ENCODE data around the gene GSG1L. TPM values are rescaled to one million over a fixed set of nuclear protein-coding genes. Genes with fewer than 3 reads are reported as not detected.

GSG1L gene
- total RNA-seq, 1 donor, result not detected

DNA sequence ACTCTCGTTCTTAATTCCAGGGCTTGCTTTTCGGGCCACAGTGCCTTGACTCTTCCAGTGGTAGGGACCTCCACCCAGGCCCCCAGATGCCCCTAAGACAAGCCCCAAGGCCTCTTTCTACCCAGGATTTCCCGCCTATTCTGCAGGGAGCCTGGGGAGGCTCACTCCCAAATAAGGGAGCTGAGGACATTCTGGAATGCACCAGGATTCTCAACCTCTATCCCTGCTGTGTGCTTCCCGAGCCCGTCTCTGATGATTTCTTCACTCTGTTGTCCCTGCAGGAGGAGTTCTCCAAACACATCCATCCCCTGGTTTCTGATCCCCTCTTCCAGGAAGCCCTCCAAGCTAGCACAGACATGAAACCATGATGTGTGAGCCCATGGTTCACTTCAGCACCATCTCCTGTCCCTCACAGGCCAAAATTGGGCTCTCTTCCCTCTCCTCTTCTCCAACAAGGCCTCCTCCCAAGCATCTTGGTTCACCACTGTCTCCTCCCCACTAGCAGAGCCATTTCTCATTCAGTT lies 257.6 kb downstream of the GSG1L start:
- Histone ChIP-seq H3K36me3 (ENCODE audit: insufficient read depth, low read length) (no peaks in the 10 kb centered on the region), H3K79me2 (ENCODE audit: insufficient read depth, low read length) (no peaks in the 10 kb centered on the region), H3K9me3 (ENCODE audit: low read depth, low read length) (no peaks in the 10 kb centered on the region), H3K4me1 (ENCODE audit: insufficient read depth, low read length) (no peaks in the 10 kb centered on the region), H3K27ac (ENCODE audit: low read depth, low read length) (no peak overlapping the region), H3K4me3 (ENCODE audit: insufficient read depth, low read length) (no peak overlapping the region), H2AFZ (ENCODE audit: low read length) (no peak overlapping the region), H4K20me1 (ENCODE audit: insufficient read depth, low read length) (no peaks in the 10 kb centered on the region), H3K4me2 (ENCODE audit: insufficient read depth, low read length) (no peak overlapping the region), H3K27me3 (ENCODE audit: insufficient read depth, low read length) (peaks cover 7% of the 10 kb centered on the region)
- TF ChIP-seq, protein P1, sequence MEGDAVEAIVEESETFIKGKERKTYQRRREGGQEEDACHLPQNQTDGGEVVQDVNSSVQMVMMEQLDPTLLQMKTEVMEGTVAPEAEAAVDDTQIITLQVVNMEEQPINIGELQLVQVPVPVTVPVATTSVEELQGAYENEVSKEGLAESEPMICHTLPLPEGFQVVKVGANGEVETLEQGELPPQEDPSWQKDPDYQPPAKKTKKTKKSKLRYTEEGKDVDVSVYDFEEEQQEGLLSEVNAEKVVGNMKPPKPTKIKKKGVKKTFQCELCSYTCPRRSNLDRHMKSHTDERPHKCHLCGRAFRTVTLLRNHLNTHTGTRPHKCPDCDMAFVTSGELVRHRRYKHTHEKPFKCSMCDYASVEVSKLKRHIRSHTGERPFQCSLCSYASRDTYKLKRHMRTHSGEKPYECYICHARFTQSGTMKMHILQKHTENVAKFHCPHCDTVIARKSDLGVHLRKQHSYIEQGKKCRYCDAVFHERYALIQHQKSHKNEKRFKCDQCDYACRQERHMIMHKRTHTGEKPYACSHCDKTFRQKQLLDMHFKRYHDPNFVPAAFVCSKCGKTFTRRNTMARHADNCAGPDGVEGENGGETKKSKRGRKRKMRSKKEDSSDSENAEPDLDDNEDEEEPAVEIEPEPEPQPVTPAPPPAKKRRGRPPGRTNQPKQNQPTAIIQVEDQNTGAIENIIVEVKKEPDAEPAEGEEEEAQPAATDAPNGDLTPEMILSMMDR (IDR thresholded peaks at IDR 0.05; ENCODE audit: extremely low read depth, low read depth, low read length), result no peak
- no peak for DNase-seq (ENCODE audit: insufficient read length, low spot score, missing footprints)

DNA sequence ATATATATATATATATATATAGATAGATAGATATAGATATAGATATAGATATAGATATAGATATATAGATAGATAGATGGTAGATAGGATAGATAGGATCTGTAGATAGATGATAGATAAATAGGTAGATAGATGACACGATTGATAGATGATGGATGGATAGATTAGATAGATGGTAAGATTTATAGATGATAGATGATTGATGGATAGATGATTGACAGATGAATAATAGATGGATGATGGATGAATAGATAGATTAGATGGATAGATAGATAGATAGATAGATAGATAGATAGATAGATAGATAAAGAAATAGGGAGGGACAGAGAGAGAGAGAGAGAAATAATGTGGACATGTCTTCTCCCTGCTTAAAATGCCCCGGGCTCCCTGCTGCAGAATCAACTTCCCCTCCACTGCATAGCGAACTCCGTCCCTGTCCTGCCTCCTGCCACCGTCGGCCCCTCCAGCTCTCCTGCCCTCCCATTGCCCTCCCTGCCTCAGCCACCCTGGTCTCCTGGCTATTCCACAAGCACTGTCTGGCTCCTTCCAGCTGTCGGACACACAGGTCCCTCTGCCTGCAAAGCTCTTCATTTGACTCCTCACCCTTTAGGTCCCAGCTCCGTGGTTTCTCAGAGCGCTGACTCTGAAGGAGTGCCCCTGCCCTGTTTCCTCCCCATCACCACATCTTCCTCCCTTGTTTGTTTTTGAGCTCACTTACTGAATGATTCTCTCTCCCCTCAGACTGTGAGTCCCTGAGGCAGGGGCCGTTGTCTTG lies 259.6 kb downstream of the GSG1L start:
- H2AFZ ChIP-seq (ENCODE audit: low read length), result no peak overlapping the region
- H3K36me3 ChIP-seq (ENCODE audit: insufficient read depth, low read length), result no peaks in the 10 kb centered on the region
- DNase-seq (ENCODE audit: insufficient read length, low spot score, missing footprints), result no peak
- no peak overlapping the region for H3K4me3 ChIP-seq (ENCODE audit: insufficient read depth, low read length)
- H3K9me3 ChIP-seq (ENCODE audit: low read depth, low read length), result no peaks in the 10 kb centered on the region
- H3K79me2 ChIP-seq (ENCODE audit: insufficient read depth, low read length), result no peaks in the 10 kb centered on the region
- H3K27me3 ChIP-seq (ENCODE audit: insufficient read depth, low read length), result peaks cover 9% of the 10 kb centered on the region
- no peaks in the 10 kb centered on the region for H3K4me1 ChIP-seq (ENCODE audit: insufficient read depth, low read length)
- H3K4me2 ChIP-seq (ENCODE audit: insufficient read depth, low read length), result no peak overlapping the region
- TF ChIP-seq, protein P1 (IDR thresholded peaks at IDR 0.05; ENCODE audit: extremely low read depth, low read depth, low read length), result no peak
- H3K27ac ChIP-seq (ENCODE audit: low read depth, low read length), result no peak overlapping the region
- H4K20me1 ChIP-seq (ENCODE audit: insufficient read depth, low read length), result no peaks in the 10 kb centered on the region

DNA sequence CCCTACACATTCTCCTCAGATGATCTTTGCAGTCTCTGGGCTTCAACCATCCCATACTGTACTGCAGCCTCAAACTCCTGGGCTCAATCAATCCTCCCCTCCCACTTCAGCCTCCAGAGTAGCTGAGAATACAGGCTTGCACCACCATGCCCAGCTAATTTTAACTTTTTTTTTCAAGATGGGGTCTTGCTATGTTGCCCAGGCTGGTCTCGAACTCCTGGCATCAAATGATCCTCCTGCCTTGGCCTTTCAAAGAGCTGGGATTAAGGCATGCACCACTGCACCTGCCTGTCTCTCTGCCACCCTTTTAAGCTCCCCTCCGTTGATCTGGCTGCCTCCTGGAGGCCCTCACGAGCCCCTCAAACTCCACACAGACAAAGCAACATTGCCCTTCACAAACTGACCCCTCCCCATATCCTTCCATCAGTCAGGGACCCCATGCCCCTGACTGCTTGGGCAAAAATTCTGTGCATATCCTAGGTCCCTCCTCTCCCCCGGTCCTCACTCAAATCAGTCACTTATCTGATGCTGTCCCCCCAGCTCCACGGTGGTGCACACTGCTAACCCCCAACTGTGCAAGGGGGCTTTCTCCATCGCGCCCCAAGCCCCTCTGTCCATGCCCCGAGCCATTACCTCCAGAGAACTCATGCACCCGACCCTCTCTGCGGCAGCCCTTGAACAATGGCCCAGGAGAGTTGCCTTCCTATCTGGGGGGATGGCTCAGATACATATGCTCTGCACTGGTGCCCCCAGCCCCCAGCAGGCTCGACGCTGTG lies 260.7 kb downstream of the GSG1L start:
- H3K4me2 ChIP-seq (ENCODE audit: insufficient read depth, low read length), result no peak overlapping the region

More for the DNA sequence above, 260.7 kb downstream of the GSG1L start:
- no peaks in the 10 kb centered on the region for H4K20me1 ChIP-seq (ENCODE audit: insufficient read depth, low read length)
- no peaks in the 10 kb centered on the region for H3K9me3 ChIP-seq (ENCODE audit: low read depth, low read length)
- DNase-seq (ENCODE audit: insufficient read length, low spot score, missing footprints), result peak; percentile 61
- H3K79me2 ChIP-seq (ENCODE audit: insufficient read depth, low read length), result no peaks in the 10 kb centered on the region
- no peaks in the 10 kb centered on the region for H3K36me3 ChIP-seq (ENCODE audit: insufficient read depth, low read length)
- no peaks in the 10 kb centered on the region for H3K4me1 ChIP-seq (ENCODE audit: insufficient read depth, low read length)
- no peak overlapping the region for H2AFZ ChIP-seq (ENCODE audit: low read length)
- H3K27me3 ChIP-seq (ENCODE audit: insufficient read depth, low read length), result peaks cover 9% of the 10 kb centered on the region
- TF ChIP-seq, protein P1 (IDR thresholded peaks at IDR 0.05; ENCODE audit: extremely low read depth, low read depth, low read length), result no peak
- H3K4me3 ChIP-seq (ENCODE audit: insufficient read depth, low read length), result no peak overlapping the region
- no peak overlapping the region for H3K27ac ChIP-seq (ENCODE audit: low read depth, low read length)

All from osteoblast (primary cell).